Endodermal cell (in vitro differentiated cells): ENCODE data around the gene RAI14. TPM values are rescaled to one million over a fixed set of nuclear protein-coding genes. Genes with fewer than 3 reads are reported as not detected.

Experiments used
- DNase-seq: peaks from one replicate; pipeline ENCODE4 v3.0.0-alpha.2; 2017
- H3K27ac ChIP-seq: 2 replicates; pipeline ENCODE4 v1.5.1; 2013; ENCODE audit warnings: mild to moderate bottlenecking, low read depth, low read length, moderate library complexity
- H3K27me3 ChIP-seq: 2 replicates; pipeline ENCODE4 v1.6.1; 2013; ENCODE audit warnings: mild to moderate bottlenecking, low read length, moderate library complexity; ENCODE audit not compliant: insufficient read depth, control insufficient read depth, poor library complexity, severe bottlenecking
- H3K36me3 ChIP-seq: 2 replicates; pipeline ENCODE4 v1.7.0; 2013; ENCODE audit warnings: mild to moderate bottlenecking, low read length, moderate library complexity; ENCODE audit not compliant: control insufficient read depth, insufficient read depth
- H3K4me1 ChIP-seq: one replicate; pipeline ENCODE4 v1.7.0; 2013; ENCODE audit warnings: low read length; ENCODE audit not compliant: control insufficient read depth, insufficient read depth
- H3K4me3 ChIP-seq: 2 replicates; pipeline ENCODE4 v1.5.1; 2013; ENCODE audit warnings: mild to moderate bottlenecking, low read length, moderate library complexity
- H3K9ac ChIP-seq: 2 replicates; pipeline ENCODE4 v1.6.1; 2013; ENCODE audit warnings: mild to moderate bottlenecking, low read length, moderate library complexity; ENCODE audit not compliant: poor library complexity, severe bottlenecking; ENCODE audit errors: extremely low read depth
- H3K9me3 ChIP-seq: 2 replicates; pipeline ENCODE4 v1.6.1; 2013; ENCODE audit warnings: mild to moderate bottlenecking, low read length, moderate library complexity; ENCODE audit not compliant: control insufficient read depth
- H3K27ac Mint-ChIP-seq: 2 replicates; pipeline ENCODE4 v1.8.0; 2020; ENCODE audit warnings: mixed read lengths
- H3K27me3 Mint-ChIP-seq: 2 replicates; pipeline ENCODE4 v1.8.0; 2021; ENCODE audit warnings: mild to moderate bottlenecking, mixed read lengths; ENCODE audit not compliant: insufficient read depth
- H3K36me3 Mint-ChIP-seq: 2 replicates; pipeline ENCODE4 v1.8.0; 2020; ENCODE audit warnings: low read depth, mixed read lengths
- H3K4me1 Mint-ChIP-seq: 2 replicates; pipeline ENCODE4 v1.8.0; 2020; ENCODE audit warnings: mixed read lengths
- H3K4me3 Mint-ChIP-seq: 2 replicates; pipeline ENCODE4 v1.8.0; 2020; ENCODE audit warnings: mild to moderate bottlenecking, moderate library complexity, mixed read lengths
- H3K9me3 Mint-ChIP-seq: 2 replicates; pipeline ENCODE4 v1.8.0; 2020; ENCODE audit warnings: mild to moderate bottlenecking, mixed read lengths
- CTCF ChIP-seq: fragments of 200-600 bp; sonication (generic); conservative IDR thresholded peaks from 2 replicates; pipeline ENCODE4 v1.5.0; 2021; ENCODE audit warnings: antibody characterized with exemption, mild to moderate bottlenecking
- WGBS, 2 experiments: methylation state at CpG; one replicate each; pipeline versions ENCODE4 v1.1.5 to v1.1.7; 2013; ENCODE audit warnings: missing lambda C conversion rate in 2 of 2, mixed read lengths in 1 of 2; ENCODE audit not compliant: insufficient coverage in 1 of 2, insufficient read length in 1 of 2; 5-methylcytosine and 5-hydroxymethylcytosine counted together
- total RNA-seq, 2 donors: library from RNA; stranded (reverse); fragmentation: NEBNext Ultra II Directional in 1 of 2; extraction: Animal tissue kit (Norgen Biotek cat#: 25700) in 1 of 2; gene quantifications; 2 replicates in 1 of 2; 3 replicates in 1 of 2; pipeline ENCODE4 v1.2.1, GENCODE V29; 2021

RAI14 gene
- total RNA-seq, 2 donors from 2014 or later: 66.6 to 87.5 TPM

- 43 to 68% methylated on average over 1 to 6 of the region's 6 CpGs for WGBS, 2 experiments
- no peak overlapping the region for H3K9ac ChIP-seq
- peaks cover 3% of the 10 kb centered on the region for H3K4me1 ChIP-seq
- Mint-ChIP-seq H3K27ac (peak overlapping the region; percentile 37), H3K36me3 (no peaks in the 10 kb centered on the region), H3K4me3 (no peak overlapping the region), H3K27me3 (no peaks in the 10 kb centered on the region), H3K4me1 (peaks cover 12% of the 10 kb centered on the region), H3K9me3 (no peaks in the 10 kb centered on the region)
- H3K36me3 ChIP-seq: no peaks in the 10 kb centered on the region
- H3K27ac ChIP-seq: peak overlapping the region; percentile 29
- TF ChIP-seq CTCF: no peak
- H3K9me3 ChIP-seq: no peaks in the 10 kb centered on the region
- H3K27me3 ChIP-seq: no peaks in the 10 kb centered on the region
- H3K4me3 ChIP-seq: no peak overlapping the region
- DNase-seq: peak; percentile 79
These were observed 46.1 kb upstream of the RAI14 start for GRCh38 chr5:34609951-34610441.

GRCh38 chr5:34610546-34610945, 45.6 kb upstream of the RAI14 start:
- TF ChIP-seq CTCF: no peak
- no peak overlapping the region for H3K4me3 ChIP-seq
- peaks cover 12% of the 10 kb centered on the region for H3K4me1 Mint-ChIP-seq
- H3K9me3 ChIP-seq: no peaks in the 10 kb centered on the region
- no peaks in the 10 kb centered on the region for H3K36me3 Mint-ChIP-seq
- no peaks in the 10 kb centered on the region for H3K9me3 Mint-ChIP-seq
- H3K9ac ChIP-seq: no peak overlapping the region
- no peaks in the 10 kb centered on the region for H3K27me3 Mint-ChIP-seq
- peaks cover 3% of the 10 kb centered on the region for H3K4me1 ChIP-seq
- no peak for DNase-seq
- peak overlapping the region; percentile 29 for H3K27ac ChIP-seq
- no peaks in the 10 kb centered on the region for H3K27me3 ChIP-seq
- no peaks in the 10 kb centered on the region for H3K36me3 ChIP-seq
- no peak overlapping the region for H3K4me3 Mint-ChIP-seq
- H3K27ac Mint-ChIP-seq: no peak overlapping the region

GRCh38 chr5:34611464-34612415, 44.4 kb upstream of the RAI14 start:
- Mint-ChIP-seq H3K27ac (no peak overlapping the region), H3K4me3 (no peak overlapping the region), H3K9me3 (no peaks in the 10 kb centered on the region), H3K36me3 (no peaks in the 10 kb centered on the region), H3K27me3 (no peaks in the 10 kb centered on the region), H3K4me1 (peaks cover 12% of the 10 kb centered on the region)
- TF ChIP-seq CTCF: no peak
- Histone ChIP-seq H3K36me3 (no peaks in the 10 kb centered on the region), H3K9ac (no peak overlapping the region), H3K27me3 (no peaks in the 10 kb centered on the region), H3K27ac (no peak overlapping the region), H3K9me3 (no peaks in the 10 kb centered on the region), H3K4me3 (no peak overlapping the region), H3K4me1 (peaks cover 3% of the 10 kb centered on the region)
- no peak for DNase-seq
- WGBS, 2 experiments: 91 to 97% methylated on average over 7 to 9 of the region's 9 CpGs
